Sigmoid colon (tissue), 4 donors: ENCODE measurements around the gene SPRR1A.

ENCODE experiments used
- EP300 ChIP-seq, 4 donors: sonication (generic); formaldehyde crosslinking; IDR thresholded peaks; one replicate each; pipeline ENCODE4 v1.6.1; 2017; ENCODE audit warnings: antibody characterized with exemption in 4 of 4
- POLR2A ChIP-seq, 2 donors: fragments of 450-650 bp; IDR thresholded peaks; one replicate each; pipeline ENCODE4 v1.6.1; 2016; ENCODE audit warnings: antibody characterized with exemption in 2 of 2, mild to moderate bottlenecking in 2 of 2, moderate library complexity in 2 of 2
- POLR2AphosphoS5 ChIP-seq, 4 donors: sonication (generic); formaldehyde crosslinking; IDR thresholded peaks; one replicate each; pipeline ENCODE4 v1.6.1; 2017; ENCODE audit warnings: antibody characterized with exemption in 4 of 4
- TF ChIP-seq, protein P1 (sequence below), 4 experiments: fragments of 450-650 bp in 3 of 4; fragments of 200-600 bp in 1 of 4; IDR thresholded peaks; one replicate each; pipeline ENCODE4 v1.5.1; 2016 to 2019; ENCODE audit warnings: antibody characterized with exemption in 4 of 4, mild to moderate bottlenecking in 3 of 4, moderate library complexity in 2 of 4

DNA sequence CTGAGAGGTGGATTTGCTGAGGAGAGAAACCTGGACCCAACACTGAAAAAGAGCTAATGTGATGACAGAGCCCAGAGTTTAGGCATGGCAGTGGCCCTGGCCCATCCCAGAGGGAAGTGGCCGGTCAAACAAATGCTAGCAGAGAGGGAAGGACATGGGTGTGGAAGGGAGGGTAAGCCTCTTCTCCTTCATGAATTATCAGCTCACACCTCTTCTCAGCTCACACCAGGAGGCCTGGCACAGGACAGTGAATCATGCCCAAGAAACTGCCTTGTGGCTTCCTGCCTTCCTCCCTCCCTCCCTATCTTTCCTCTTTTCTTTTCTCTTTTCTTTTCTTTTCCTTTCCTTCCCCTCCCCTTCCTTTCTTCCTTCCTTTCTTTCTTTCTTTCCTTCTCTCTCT, 16.4 kb downstream of the SPRR1A start:
- TF ChIP-seq, protein P1, sequence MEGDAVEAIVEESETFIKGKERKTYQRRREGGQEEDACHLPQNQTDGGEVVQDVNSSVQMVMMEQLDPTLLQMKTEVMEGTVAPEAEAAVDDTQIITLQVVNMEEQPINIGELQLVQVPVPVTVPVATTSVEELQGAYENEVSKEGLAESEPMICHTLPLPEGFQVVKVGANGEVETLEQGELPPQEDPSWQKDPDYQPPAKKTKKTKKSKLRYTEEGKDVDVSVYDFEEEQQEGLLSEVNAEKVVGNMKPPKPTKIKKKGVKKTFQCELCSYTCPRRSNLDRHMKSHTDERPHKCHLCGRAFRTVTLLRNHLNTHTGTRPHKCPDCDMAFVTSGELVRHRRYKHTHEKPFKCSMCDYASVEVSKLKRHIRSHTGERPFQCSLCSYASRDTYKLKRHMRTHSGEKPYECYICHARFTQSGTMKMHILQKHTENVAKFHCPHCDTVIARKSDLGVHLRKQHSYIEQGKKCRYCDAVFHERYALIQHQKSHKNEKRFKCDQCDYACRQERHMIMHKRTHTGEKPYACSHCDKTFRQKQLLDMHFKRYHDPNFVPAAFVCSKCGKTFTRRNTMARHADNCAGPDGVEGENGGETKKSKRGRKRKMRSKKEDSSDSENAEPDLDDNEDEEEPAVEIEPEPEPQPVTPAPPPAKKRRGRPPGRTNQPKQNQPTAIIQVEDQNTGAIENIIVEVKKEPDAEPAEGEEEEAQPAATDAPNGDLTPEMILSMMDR (IDR thresholded peaks at IDR 0.05) = no peak
- TF ChIP-seq EP300 (IDR thresholded peaks at IDR 0.05) = no peak
- TF ChIP-seq POLR2AphosphoS5 (IDR thresholded peaks at IDR 0.05) = no peak
- TF ChIP-seq POLR2A (IDR thresholded peaks at IDR 0.05) = no peak
